ENCODE data around the gene GRB7. TPM values are rescaled to one million over a fixed set of nuclear protein-coding genes. Genes with fewer than 3 reads are reported as not detected.

The GRB7 gene
- polyA plus RNA-seq, 3 donors, result 38.0 to 56.5 (median 53.2) TPM

Other genes with a start within 250 kb of the GRB7 start
- under 1 TPM; 0.01 to 0.06 (median 0.04) TPM for gene NEUROD2, start 130.0 kb upstream of the GRB7 start, polyA plus RNA-seq (ENCODE audit: insufficient read length in 3 of 3)
- gene PPP1R1B, start 111.0 kb upstream of the GRB7 start, polyA plus RNA-seq (ENCODE audit: insufficient read length in 3 of 3), result 10 to 100 TPM in 2 of 3 donors, 1 to 10 TPM in 1; 9.1 to 13.6 (median 12.2) TPM
- 10 to 100 TPM; 49.1 to 54.7 (median 54.3) TPM for gene STARD3, start 100.8 kb upstream of the GRB7 start, polyA plus RNA-seq (ENCODE audit: insufficient read length in 3 of 3)
- 1 to 10 TPM; 1.5 to 2.0 (median 1.9) TPM for gene TCAP, start 72.6 kb upstream of the GRB7 start, polyA plus RNA-seq (ENCODE audit: insufficient read length in 3 of 3)
- 1 to 10 TPM; 3.0 to 3.9 (median 3.3) TPM for gene PNMT, start 69.5 kb upstream of the GRB7 start, polyA plus RNA-seq (ENCODE audit: insufficient read length in 3 of 3)
- 10 to 100 TPM; 37.4 to 48.6 (median 43.6) TPM for gene PGAP3, start 49.9 kb upstream of the GRB7 start, polyA plus RNA-seq (ENCODE audit: insufficient read length in 3 of 3)
- gene ERBB2, start 37.9 kb upstream of the GRB7 start, polyA plus RNA-seq (ENCODE audit: insufficient read length in 3 of 3), result 100 to 1,000 TPM; 178 to 214 (median 210) TPM
- gene MIEN1, start 7.4 kb upstream of the GRB7 start, polyA plus RNA-seq (ENCODE audit: insufficient read length in 3 of 3), result 10 to 100 TPM; 33.6 to 36.8 (median 35.9) TPM
- under 1 TPM; 0.23 to 0.33 (median 0.30) TPM for gene IKZF3, start 126.4 kb downstream of the GRB7 start, polyA plus RNA-seq (ENCODE audit: insufficient read length in 3 of 3)
- gene ZPBP2, start 130.3 kb downstream of the GRB7 start, polyA plus RNA-seq (ENCODE audit: insufficient read length in 3 of 3), result not detected
- gene GSDMB, start 180.7 kb downstream of the GRB7 start, polyA plus RNA-seq (ENCODE audit: insufficient read length in 3 of 3), result 10 to 100 TPM; 10.7 to 29.9 (median 21.1) TPM
- gene ORMDL3, start 189.7 kb downstream of the GRB7 start, polyA plus RNA-seq (ENCODE audit: insufficient read length in 3 of 3), result 100 to 1,000 TPM in 1 of 3 donors, 10 to 100 TPM in 2; 94.8 to 106 (median 96.6) TPM
- gene LRRC3C, start 189.8 kb downstream of the GRB7 start, polyA plus RNA-seq (ENCODE audit: insufficient read length in 3 of 3), result not detected
- gene GSDMA, start 225.1 kb downstream of the GRB7 start, polyA plus RNA-seq (ENCODE audit: insufficient read length in 3 of 3), result 1 to 10 TPM; 2.6 to 3.9 (median 2.7) TPM
- gene PSMD3, start 242.9 kb downstream of the GRB7 start, polyA plus RNA-seq (ENCODE audit: insufficient read length in 3 of 3), result 100 to 1,000 TPM; 112 to 125 (median 121) TPM